Measurements from ENCODE around the gene CHCHD4.
"Not testable (repeated sequence)": the region's sequence is repeated elsewhere in the genome, so short reads cannot be mapped to it uniquely, and the experiment has no call there.

CHCHD4 gene

GRCh38 chr3:14117468-14118399 lies 6.9 kb downstream of the CHCHD4 start:
- TF ChIP-seq EZH2 (IDR thresholded peaks at IDR 0.05) (no peak), FOXP2 (optimal IDR thresholded peaks at IDR 0.05; ENCODE audit: control extremely low read depth, extremely low read length, insufficient read depth) (no peak), POLR2AphosphoS5 (IDR thresholded peaks at IDR 0.05; ENCODE audit: borderline replicate concordance, low read depth, low read length) (no peak)
- Histone ChIP-seq H3K9ac (ENCODE audit: insufficient read length) (no peak overlapping the region), H3K4me3 (no peak overlapping the region), H3K27ac (no peak overlapping the region), H3K9me3 (ENCODE audit: low read depth, low read length) (no peaks in the 10 kb centered on the region), H3K36me3 (ENCODE audit: insufficient read depth, low read length) (peaks cover 9% of the 10 kb centered on the region; the same call in 1 of the 2 replicates)
- DNase-seq (ENCODE audit: low read depth, low spot score): no peak

GRCh38 chr3:14113965-14114635 lies 10.6 kb downstream of the CHCHD4 start:
- Histone ChIP-seq H3K4me3 (no peak overlapping the region), H3K27ac (no peak overlapping the region), H3K9ac (ENCODE audit: insufficient read length) (no peak overlapping the region), H3K9me3 (ENCODE audit: low read depth, low read length) (no peaks in the 10 kb centered on the region), H3K36me3 (ENCODE audit: insufficient read depth, low read length) (peaks cover 9% of the 10 kb centered on the region; the same call in 1 of the 2 replicates)
- TF ChIP-seq POLR2AphosphoS5 (IDR thresholded peaks at IDR 0.05; ENCODE audit: borderline replicate concordance, low read depth, low read length) (no peak), EZH2 (IDR thresholded peaks at IDR 0.05) (no peak), FOXP2 (optimal IDR thresholded peaks at IDR 0.05; ENCODE audit: control extremely low read depth, extremely low read length, insufficient read depth) (no peak)
- DNase-seq (ENCODE audit: low read depth, low spot score): no peak

GRCh38 chr3:14110699-14111098 lies 14.0 kb downstream of the CHCHD4 start:
- no peak for DNase-seq (ENCODE audit: low read depth, low spot score)

GRCh38 chr3:14109821-14110220 lies 14.8 kb downstream of the CHCHD4 start:
- not testable (repeated sequence) for H3K27ac ChIP-seq; H3K9ac ChIP-seq (ENCODE audit: insufficient read length); H3K9me3 ChIP-seq (ENCODE audit: low read depth, low read length); DNase-seq (ENCODE audit: low read depth, low spot score); H3K4me3 ChIP-seq; H3K36me3 ChIP-seq (ENCODE audit: insufficient read depth, low read length)

More at GRCh38 chr3:14110699-14111098, 14.0 kb downstream of the CHCHD4 start:
- Histone ChIP-seq H3K9me3 (ENCODE audit: low read depth, low read length) (no peaks in the 10 kb centered on the region), H3K4me3 (no peak overlapping the region), H3K9ac (ENCODE audit: insufficient read length) (no peak overlapping the region), H3K27ac (no peak overlapping the region), H3K36me3 (ENCODE audit: insufficient read depth, low read length) (peaks cover 8% of the 10 kb centered on the region; the same call in 1 of the 2 replicates)
- TF ChIP-seq EZH2 (IDR thresholded peaks at IDR 0.05) (no peak), POLR2AphosphoS5 (IDR thresholded peaks at IDR 0.05; ENCODE audit: borderline replicate concordance, low read depth, low read length) (no peak), FOXP2 (optimal IDR thresholded peaks at IDR 0.05; ENCODE audit: control extremely low read depth, extremely low read length, insufficient read depth) (no peak)

GRCh38 chr3:14097616-14098391 lies 26.9 kb downstream of the CHCHD4 start:
- Histone ChIP-seq H3K27ac (no peak overlapping the region), H3K9ac (ENCODE audit: insufficient read length) (no peak overlapping the region), H3K4me3 (no peak overlapping the region), H3K9me3 (ENCODE audit: low read depth, low read length) (no peaks in the 10 kb centered on the region), H3K36me3 (ENCODE audit: insufficient read depth, low read length) (no peaks in the 10 kb centered on the region)
- DNase-seq (ENCODE audit: low read depth, low spot score): no peak
- TF ChIP-seq EZH2 (IDR thresholded peaks at IDR 0.05): no peak
- TF ChIP-seq POLR2AphosphoS5 (IDR thresholded peaks at IDR 0.05; ENCODE audit: borderline replicate concordance, low read depth, low read length): no peak
- TF ChIP-seq FOXP2 (optimal IDR thresholded peaks at IDR 0.05; ENCODE audit: control extremely low read depth, extremely low read length, insufficient read depth): no peak

- DNase-seq (ENCODE audit: low read depth, low spot score): no peak
- no peak overlapping the region for H3K27ac ChIP-seq
- H3K36me3 ChIP-seq (ENCODE audit: insufficient read depth, low read length): no peaks in the 10 kb centered on the region
- TF ChIP-seq EZH2 (IDR thresholded peaks at IDR 0.05) (no peak), FOXP2 (optimal IDR thresholded peaks at IDR 0.05; ENCODE audit: control extremely low read depth, extremely low read length, insufficient read depth) (no peak), POLR2AphosphoS5 (IDR thresholded peaks at IDR 0.05; ENCODE audit: borderline replicate concordance, low read depth, low read length) (no peak)
- no peaks in the 10 kb centered on the region for H3K9me3 ChIP-seq (ENCODE audit: low read depth, low read length)
- no peak overlapping the region for H3K9ac ChIP-seq (ENCODE audit: insufficient read length)
- no peak overlapping the region for H3K4me3 ChIP-seq
These were observed 27.9 kb downstream of the CHCHD4 start for GRCh38 chr3:14096742-14097141.

GRCh38 chr3:14093831-14094230 lies 30.8 kb downstream of the CHCHD4 start:
- Histone ChIP-seq H3K9ac (ENCODE audit: insufficient read length) (no peak overlapping the region), H3K27ac (no peak overlapping the region), H3K4me3 (no peak overlapping the region), H3K9me3 (ENCODE audit: low read depth, low read length) (no peaks in the 10 kb centered on the region), H3K36me3 (ENCODE audit: insufficient read depth, low read length) (no peaks in the 10 kb centered on the region)
- TF ChIP-seq FOXP2 (optimal IDR thresholded peaks at IDR 0.05; ENCODE audit: control extremely low read depth, extremely low read length, insufficient read depth): no peak
- no peak for TF ChIP-seq EZH2 (IDR thresholded peaks at IDR 0.05)
- TF ChIP-seq POLR2AphosphoS5 (IDR thresholded peaks at IDR 0.05; ENCODE audit: borderline replicate concordance, low read depth, low read length): no peak
- no peak for DNase-seq (ENCODE audit: low read depth, low spot score)

- Histone ChIP-seq H3K27ac (no peak overlapping the region), H3K9ac (ENCODE audit: insufficient read length) (no peak overlapping the region), H3K36me3 (ENCODE audit: insufficient read depth, low read length) (no peaks in the 10 kb centered on the region), H3K9me3 (ENCODE audit: low read depth, low read length) (no peaks in the 10 kb centered on the region), H3K4me3 (no peak overlapping the region)
- no peak for DNase-seq (ENCODE audit: low read depth, low spot score)
- TF ChIP-seq FOXP2 (optimal IDR thresholded peaks at IDR 0.05; ENCODE audit: control extremely low read depth, extremely low read length, insufficient read depth): no peak
- no peak for TF ChIP-seq EZH2 (IDR thresholded peaks at IDR 0.05)
- TF ChIP-seq POLR2AphosphoS5 (IDR thresholded peaks at IDR 0.05; ENCODE audit: borderline replicate concordance, low read depth, low read length): no peak
These were observed 32.2 kb downstream of the CHCHD4 start for GRCh38 chr3:14092464-14092863.

- H3K36me3 ChIP-seq (ENCODE audit: insufficient read depth, low read length); H3K4me3 ChIP-seq; H3K9ac ChIP-seq (ENCODE audit: insufficient read length); H3K27ac ChIP-seq; DNase-seq (ENCODE audit: low read depth, low spot score); H3K9me3 ChIP-seq (ENCODE audit: low read depth, low read length): not testable (repeated sequence)
These were observed 32.7 kb downstream of the CHCHD4 start for GRCh38 chr3:14091959-14092358.

- H3K9me3 ChIP-seq (ENCODE audit: low read depth, low read length); DNase-seq (ENCODE audit: low read depth, low spot score); H3K4me3 ChIP-seq: not testable (repeated sequence)
These were observed 37.2 kb downstream of the CHCHD4 start for GRCh38 chr3:14087461-14087860.

More at GRCh38 chr3:14087461-14087860, 37.2 kb downstream of the CHCHD4 start:
- H3K9ac ChIP-seq (ENCODE audit: insufficient read length); H3K36me3 ChIP-seq (ENCODE audit: insufficient read depth, low read length); H3K27ac ChIP-seq: not testable (repeated sequence)
